ENCODE measurements around the gene KCNJ15.
"Not testable (repeated sequence)": the region's sequence is repeated elsewhere in the genome, so short reads cannot be mapped to it uniquely, and the experiment has no call there.

Gene KCNJ15

GRCh38 chr21:38244885-38245869 lies 11.6 kb upstream of the KCNJ15 start:
- peak; percentile 93 for DNase-seq (ENCODE audit: low read depth)

GRCh38 chr21:38246511-38246910 lies 10.3 kb upstream of the KCNJ15 start:
- no peak for DNase-seq (ENCODE audit: low read depth)

- not testable (repeated sequence) for DNase-seq (ENCODE audit: low read depth)
Measured at GRCh38 chr21:38247054-38247453, 9.7 kb upstream of the KCNJ15 start.

GRCh38 chr21:38247738-38248510 lies 8.9 kb upstream of the KCNJ15 start:
- no peak for DNase-seq (ENCODE audit: low read depth)

GRCh38 chr21:38249256-38249655 lies 7.5 kb upstream of the KCNJ15 start:
- DNase-seq (ENCODE audit: low read depth), result no peak

GRCh38 chr21:38249696-38250278 lies 7.0 kb upstream of the KCNJ15 start:
- no peak for DNase-seq (ENCODE audit: low read depth)

GRCh38 chr21:38250991-38251418 lies 5.8 kb upstream of the KCNJ15 start:
- no peak for DNase-seq (ENCODE audit: low read depth)

GRCh38 chr21:38254970-38255369 lies 1.8 kb upstream of the KCNJ15 start:
- DNase-seq (ENCODE audit: low read depth), result no peak

- DNase-seq (ENCODE audit: low read depth), result no peak
Measured at GRCh38 chr21:38255571-38256117, 1.1 kb upstream of the KCNJ15 start.

GRCh38 chr21:38257667-38258066 lies 876 bp downstream of the KCNJ15 start:
- DNase-seq (ENCODE audit: low read depth), result no peak

- no peak for DNase-seq (ENCODE audit: low read depth)
Measured at GRCh38 chr21:38258521-38259485, 2.0 kb downstream of the KCNJ15 start.

GRCh38 chr21:38259665-38260064 lies 2.9 kb downstream of the KCNJ15 start:
- no peak for DNase-seq (ENCODE audit: low read depth)

GRCh38 chr21:38260426-38260825 lies 3.6 kb downstream of the KCNJ15 start:
- no peak for DNase-seq (ENCODE audit: low read depth)

- no peak for DNase-seq (ENCODE audit: low read depth)
Measured at GRCh38 chr21:38261851-38262250, 5.1 kb downstream of the KCNJ15 start.

GRCh38 chr21:38263493-38263892 lies 6.7 kb downstream of the KCNJ15 start:
- no peak for DNase-seq (ENCODE audit: low read depth)

- no peak for DNase-seq (ENCODE audit: low read depth)
Measured at GRCh38 chr21:38264571-38264970, 7.8 kb downstream of the KCNJ15 start.

GRCh38 chr21:38265166-38265565 lies 8.4 kb downstream of the KCNJ15 start:
- DNase-seq (ENCODE audit: low read depth), result no peak

GRCh38 chr21:38266732-38267131 lies 9.9 kb downstream of the KCNJ15 start:
- no peak for DNase-seq (ENCODE audit: low read depth)

GRCh38 chr21:38267136-38267755 lies 10.5 kb downstream of the KCNJ15 start:
- no peak for DNase-seq (ENCODE audit: low read depth)

- no peak for DNase-seq (ENCODE audit: low read depth)
Measured at GRCh38 chr21:38267991-38268863, 11.4 kb downstream of the KCNJ15 start.

Data from GM04504 (cell line).